ENCODE measurements around the gene MIER2.

Gene MIER2

DNA sequence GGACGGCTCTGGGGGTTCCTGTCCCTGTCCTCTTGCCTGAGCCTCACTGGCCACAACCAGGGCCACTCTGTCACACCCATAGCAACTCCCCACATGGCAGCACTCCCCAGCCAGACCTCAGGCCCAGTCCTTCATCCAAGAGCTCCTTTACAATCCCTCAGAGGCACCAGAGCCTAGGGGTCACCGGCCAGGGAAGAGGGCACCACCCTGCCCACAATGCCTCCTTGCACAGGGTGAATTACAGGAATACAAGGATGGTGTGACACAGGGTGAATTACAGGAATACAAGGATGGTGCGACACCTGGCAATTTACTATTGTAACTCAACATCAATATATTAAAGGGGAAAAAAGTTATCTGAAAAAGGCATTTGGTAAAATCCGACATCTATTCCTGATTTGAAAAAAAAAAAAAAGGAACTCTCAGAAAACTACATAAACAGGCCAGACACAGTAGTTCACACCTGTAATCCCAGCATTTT lies 16.5 kb downstream of the MIER2 start:
- no peak for DNase-seq (ENCODE audit: low spot score)

DNA sequence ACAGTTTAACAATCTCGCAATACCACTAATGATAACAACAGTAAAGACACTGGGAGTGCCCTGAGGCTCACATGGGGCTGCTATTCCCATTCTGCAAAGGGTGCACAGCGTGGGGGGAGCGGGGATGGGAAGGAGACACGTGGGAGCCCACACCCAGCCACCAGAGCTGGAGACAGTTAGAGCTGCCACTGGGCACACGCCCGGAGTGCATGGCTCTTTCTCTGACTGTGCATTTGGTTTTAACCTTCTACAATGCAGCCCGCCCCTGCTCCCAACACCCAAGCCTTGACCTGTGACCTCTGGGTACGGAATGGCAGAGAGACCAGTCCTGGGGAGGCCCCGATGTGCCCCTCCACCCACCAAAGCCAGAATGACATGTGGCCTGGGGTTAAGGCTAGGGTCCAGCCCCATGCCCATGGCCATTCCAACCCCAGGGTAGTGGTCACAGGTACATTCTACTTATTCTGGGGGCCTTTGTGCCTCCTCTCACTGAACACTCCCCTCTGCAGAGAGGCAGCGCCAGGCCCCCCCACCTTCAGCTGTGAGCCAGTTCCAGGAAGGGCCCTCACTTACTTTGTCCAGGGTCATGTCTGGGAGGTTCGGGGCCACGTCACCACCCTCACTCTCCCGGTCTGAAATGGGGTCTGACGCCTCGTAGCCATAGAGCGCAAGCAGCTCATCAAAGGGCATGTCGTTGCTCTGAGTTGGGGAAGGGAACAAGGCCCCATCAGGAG lies 17.1 kb downstream of the MIER2 start:
- DNase-seq (ENCODE audit: low spot score): no peak

DNA sequence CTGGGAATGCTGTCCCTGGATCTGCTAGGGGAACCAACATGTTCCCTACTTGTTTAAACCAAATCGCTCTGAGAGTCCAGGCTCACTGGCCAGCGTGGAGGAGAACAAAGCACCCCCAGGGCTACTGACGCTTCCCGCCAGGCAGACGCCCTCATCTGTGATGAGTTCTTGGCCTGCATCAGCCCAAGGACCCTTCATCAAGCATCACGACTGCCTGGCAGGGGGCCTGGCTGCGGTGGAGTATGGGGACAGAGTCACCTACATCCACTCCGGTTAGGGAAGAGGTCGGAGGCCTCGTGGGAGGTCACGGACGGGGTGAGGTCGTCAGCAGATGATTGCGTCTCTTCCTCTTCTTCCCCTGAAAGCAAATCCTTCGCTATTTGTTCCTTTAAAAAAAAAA lies 17.7 kb downstream of the MIER2 start:
- DNase-seq (ENCODE audit: low spot score): no peak

GRCh38 chr19:325937-326565 lies 18.5 kb downstream of the MIER2 start:
- no peak for DNase-seq (ENCODE audit: low spot score)

DNA sequence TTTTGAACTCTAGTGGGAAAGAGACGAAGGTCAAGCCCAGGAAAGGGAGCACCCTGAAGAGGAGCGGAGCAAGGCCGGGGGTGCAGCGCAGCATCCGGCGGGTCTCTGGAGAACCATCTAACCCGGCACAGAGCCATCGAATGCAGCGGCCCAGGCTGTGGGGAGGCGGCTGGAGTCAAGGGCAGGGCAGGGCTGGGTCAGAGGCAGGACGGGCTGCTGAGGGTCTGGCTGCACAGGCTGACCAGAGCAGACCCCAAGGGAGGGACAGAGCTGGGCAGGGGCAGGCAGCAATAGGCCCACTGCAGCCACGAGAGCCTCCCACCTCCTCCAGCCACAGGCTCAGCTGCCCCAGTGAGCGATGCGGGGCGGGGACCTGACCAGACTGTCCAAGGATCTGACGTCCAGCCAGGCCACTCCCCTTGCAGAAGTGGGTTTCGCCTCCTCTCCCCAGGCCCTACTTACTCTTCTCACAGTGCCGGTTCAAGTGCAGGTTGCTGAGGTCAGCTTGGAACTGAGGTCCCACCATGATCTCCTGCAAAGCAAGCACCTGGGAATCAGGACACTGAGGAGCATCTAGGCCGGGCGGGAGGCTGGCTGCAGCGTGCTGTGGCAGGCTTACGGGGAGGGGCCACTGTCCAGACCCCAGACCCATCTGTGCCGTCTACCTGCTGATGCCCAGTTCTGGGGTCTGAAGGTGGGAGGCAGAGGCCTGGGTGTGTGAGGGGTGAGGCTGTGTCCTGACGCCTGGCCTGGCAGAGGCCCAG lies 19.2 kb downstream of the MIER2 start:
- DNase-seq (ENCODE audit: low spot score): no peak

GRCh38 chr19:324716-325115 lies 19.9 kb downstream of the MIER2 start:
- no peak for DNase-seq (ENCODE audit: low spot score)

- no peak for DNase-seq (ENCODE audit: low spot score)
These were observed 22.0 kb downstream of the MIER2 start for GRCh38 chr19:322616-323015.

- no peak for DNase-seq (ENCODE audit: low spot score)
These were observed 26.2 kb downstream of the MIER2 start for GRCh38 chr19:318509-318774.

DNA sequence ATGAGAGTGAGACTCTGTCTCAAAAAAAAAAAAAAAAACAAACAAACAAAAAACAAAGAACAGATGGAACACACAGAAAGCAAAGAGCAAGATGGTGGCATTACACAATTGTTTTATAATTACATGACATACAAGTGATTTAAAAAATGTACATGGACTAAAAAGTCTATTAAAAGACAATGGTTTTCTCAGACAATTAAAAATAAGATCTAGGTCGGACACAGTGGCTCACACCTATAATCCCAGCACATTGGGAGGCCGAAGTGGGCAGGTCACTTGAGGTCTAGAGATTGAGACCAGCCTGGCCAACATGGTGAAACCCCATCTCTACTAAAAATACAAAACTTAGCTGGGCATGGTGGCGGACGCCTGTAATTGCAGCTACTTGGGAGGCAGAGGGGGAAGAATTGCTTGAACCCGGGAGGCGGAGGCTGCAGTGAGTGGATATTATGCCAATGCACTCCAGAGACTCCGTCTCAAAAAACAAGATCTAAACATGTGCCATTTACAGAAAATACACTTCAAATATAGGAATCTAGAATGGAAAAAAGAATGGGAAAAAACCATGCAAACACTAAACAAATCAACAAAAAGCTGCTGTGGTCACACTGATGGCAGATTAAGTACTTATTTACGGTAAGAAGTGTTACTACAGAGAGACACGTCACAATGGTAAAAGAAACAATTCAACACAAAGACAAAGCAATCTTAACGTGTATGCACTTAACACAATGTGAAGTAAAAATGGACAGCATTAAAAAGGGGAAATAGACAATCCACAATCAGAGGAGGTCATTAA lies 26.7 kb downstream of the MIER2 start:
- no peak for DNase-seq (ENCODE audit: low spot score)

- no peak for DNase-seq (ENCODE audit: low spot score)
These were observed 28.8 kb downstream of the MIER2 start for GRCh38 chr19:315811-316210.

GRCh38 chr19:313988-314815 lies 30.4 kb downstream of the MIER2 start:
- no peak for DNase-seq (ENCODE audit: low spot score)

DNA sequence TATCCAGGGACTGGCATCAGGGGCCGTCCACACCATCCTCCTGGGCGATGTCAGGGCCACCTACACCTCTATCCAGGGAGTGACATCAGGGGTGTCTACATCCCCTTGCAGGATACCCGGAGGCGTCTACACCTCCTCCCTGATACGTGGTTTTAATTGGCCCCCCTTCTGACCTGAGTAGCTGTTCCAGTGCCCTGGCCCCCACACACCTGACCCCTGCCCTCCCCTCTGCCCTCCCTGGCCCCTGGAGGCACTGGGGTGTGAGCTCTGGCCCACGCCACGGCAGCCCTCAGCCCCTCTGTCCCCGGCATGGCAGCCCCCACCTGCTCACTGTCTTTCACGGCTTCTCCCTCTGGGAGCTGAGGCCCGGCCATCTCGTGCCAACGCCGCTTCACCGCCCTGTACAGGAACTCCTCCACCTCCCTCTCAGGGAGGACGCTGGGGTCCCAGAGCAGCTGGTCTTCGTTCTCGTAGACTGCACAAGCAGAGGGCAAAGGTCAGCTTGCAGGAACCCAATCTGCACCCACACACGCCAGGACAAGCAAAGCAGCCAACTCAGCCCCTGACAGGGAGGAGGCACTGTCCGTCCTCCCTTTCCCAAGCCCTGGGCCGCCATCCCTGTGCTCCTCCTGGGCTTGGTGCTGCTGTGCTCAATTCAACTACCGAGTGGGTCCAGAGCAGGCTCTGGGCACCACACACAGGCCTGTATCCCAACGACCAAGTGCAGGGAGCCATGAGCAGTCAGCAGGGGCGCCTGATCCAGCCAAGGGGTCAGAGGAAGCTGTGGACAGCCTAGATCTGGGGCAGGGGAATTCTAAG lies 31.2 kb downstream of the MIER2 start:
- DNase-seq (ENCODE audit: low spot score): no peak

GRCh38 chr19:311813-312261 lies 32.8 kb downstream of the MIER2 start:
- DNase-seq (ENCODE audit: low spot score): no peak

DNA sequence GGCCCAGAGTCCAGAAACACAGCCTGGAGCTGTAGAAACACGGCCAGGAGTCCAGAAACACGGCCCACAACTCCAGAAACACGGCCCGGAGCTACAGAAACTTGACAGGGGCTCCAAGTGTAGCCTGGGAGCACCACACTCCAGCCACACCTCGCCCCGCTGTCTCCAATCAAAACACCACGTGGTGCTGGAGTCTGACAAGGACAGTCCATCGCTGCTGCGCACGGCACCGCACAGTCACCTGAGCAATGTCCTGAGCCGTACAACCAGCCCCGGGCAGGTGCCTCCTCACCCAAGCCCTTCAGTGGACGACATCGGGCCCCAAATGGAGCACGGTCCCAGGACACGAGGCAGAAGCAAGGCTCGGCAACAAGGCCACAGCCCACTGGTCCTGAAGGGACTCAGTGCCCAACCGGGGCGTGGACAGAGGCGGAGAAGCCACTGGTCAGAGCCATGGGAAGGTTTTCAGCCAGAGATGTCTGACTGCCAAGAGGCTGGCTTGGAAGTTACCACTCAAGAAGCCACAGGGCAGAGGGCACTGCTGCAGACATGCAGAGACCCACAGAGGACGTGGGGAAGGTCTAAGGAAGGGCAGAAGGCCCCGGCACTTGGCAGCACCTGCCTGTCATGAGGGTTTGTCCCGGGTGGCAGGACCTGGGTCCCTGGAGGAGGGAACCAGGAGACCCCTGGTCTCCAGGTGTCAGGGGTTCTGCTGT lies 33.7 kb downstream of the MIER2 start:
- DNase-seq (ENCODE audit: low spot score): no peak

DNA sequence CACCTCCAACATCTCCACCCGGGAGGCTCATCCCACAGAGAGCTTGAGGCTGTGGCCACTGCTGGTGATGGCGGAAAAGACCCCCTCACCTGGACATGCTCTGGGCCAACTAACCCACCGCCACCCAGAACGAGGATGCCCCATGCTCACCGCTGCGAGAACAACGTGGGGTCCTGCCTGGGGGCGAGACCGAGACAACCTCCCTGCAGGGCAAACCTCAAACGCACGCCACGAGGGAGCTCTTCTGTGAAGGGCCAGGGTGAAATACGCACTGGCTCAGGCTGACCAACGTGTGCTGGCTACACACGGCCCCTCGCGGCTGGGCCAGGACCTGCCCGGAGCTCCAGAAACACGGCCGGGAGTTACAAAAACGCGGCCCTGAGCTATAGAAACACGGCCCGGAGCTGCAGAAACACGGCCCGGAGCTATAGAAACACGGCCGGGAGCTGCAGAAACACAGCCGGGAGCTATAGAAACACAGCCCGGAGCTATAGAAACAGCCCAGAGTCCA lies 34.4 kb downstream of the MIER2 start:
- DNase-seq (ENCODE audit: low spot score): no peak

GRCh38 chr19:309206-309565 lies 35.4 kb downstream of the MIER2 start:
- DNase-seq (ENCODE audit: low spot score): no peak

GRCh38 chr19:308471-309205 lies 36.0 kb downstream of the MIER2 start:
- no peak for DNase-seq (ENCODE audit: low spot score)

DNA sequence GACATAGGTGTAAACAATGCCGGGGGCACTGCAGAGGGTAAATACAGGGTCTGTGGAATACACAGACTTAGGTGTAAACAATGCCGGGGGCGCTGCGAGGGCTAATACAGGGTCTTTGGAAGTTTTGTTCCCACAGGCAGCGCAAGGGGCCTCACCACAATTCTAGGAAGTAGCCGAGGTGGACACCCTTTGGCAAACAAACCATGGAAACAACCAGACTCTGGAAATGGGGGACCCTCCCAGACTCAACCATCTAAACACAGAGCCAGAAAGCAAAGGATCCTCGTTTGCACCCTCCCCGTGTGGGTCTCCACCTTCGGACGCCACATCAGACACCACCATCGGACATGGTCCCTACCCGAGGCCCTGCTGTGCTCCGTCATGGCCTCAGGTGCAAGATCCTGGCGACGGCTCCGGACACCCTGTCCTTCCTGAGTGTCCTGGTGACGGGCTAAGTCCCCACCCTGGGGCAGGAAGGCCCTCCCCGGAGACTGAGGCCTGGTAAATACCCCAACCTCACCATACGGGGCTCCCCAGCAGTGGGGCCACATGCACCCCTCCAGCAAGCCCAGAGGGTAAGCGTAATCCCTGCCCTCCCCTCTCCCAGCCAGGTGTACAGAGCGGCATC lies 36.7 kb downstream of the MIER2 start:
- DNase-seq (ENCODE audit: low spot score): no peak

GRCh38 chr19:307111-307531 lies 37.5 kb downstream of the MIER2 start:
- DNase-seq (ENCODE audit: low spot score): no peak
